DOHH2 (cell line): Measurements from ENCODE around the gene EIF2B2.

ENCODE experiments used
- CTCF ChIP-seq: fragments of 200-600 bp; sonication (generic); IDR thresholded peaks from one replicate; pipeline ENCODE4 v1.5.1; 2014; ENCODE audit warnings: antibody characterized with exemption, mild to moderate bottlenecking, low read depth, low read length; ENCODE audit not compliant: poor library complexity, severe bottlenecking
- EZH2phosphoT487 ChIP-seq: fragments of 200-600 bp; sonication (generic); IDR thresholded peaks from 2 replicates; pipeline ENCODE4 v1.6.1; 2017; ENCODE audit warnings: borderline replicate concordance, mild to moderate bottlenecking, antibody characterized with exemption, low read length, moderate library complexity, mixed read lengths

GRCh38 chr14:74965486-74966153 is 37.1 kb upstream of the EIF2B2 start:
- TF ChIP-seq CTCF (no peak), EZH2phosphoT487 (no peak)
